Stimulated activated memory B cell treated with anti-CD40 and anti-IgM and Interleukin-4, amounts not matched to agents 10 μg/mL and 1 μg/mL and 100 μg/mL, for 72 hours (primary cell): Measurements from ENCODE around the gene RHOG.

ENCODE experiments used
- ATAC-seq: fragments of 150-1000 bp; cut with Tn5 transposase; 2 replicates; pipeline ENCODE4 v1.10.0; 2021
- H3K27ac Mint-ChIP-seq: one replicate; pipeline ENCODE4 v1.8.0; 2022; ENCODE audit warnings: mild to moderate bottlenecking, mixed read lengths
- H3K27me3 Mint-ChIP-seq: one replicate; pipeline ENCODE4 v1.8.0; 2022; ENCODE audit warnings: mixed read lengths
- H3K36me3 Mint-ChIP-seq: one replicate; pipeline ENCODE4 v1.8.0; 2022; ENCODE audit warnings: mixed read lengths
- H3K4me1 Mint-ChIP-seq: one replicate; pipeline ENCODE4 v1.8.0; 2022; ENCODE audit warnings: mixed read lengths
- H3K4me3 Mint-ChIP-seq: one replicate; pipeline ENCODE4 v1.8.0; 2022; ENCODE audit warnings: mild to moderate bottlenecking, moderate library complexity, mixed read lengths
- H3K9me3 Mint-ChIP-seq: one replicate; pipeline ENCODE4 v1.8.0; 2022; ENCODE audit warnings: mixed read lengths

RHOG gene

GRCh38 chr11:3831378-3832239, 9.2 kb downstream of the RHOG start:
- Mint-ChIP-seq H3K9me3 (no peaks in the 10 kb centered on the region), H3K4me3 (no peak overlapping the region), H3K4me1 (peaks cover 70% of the 10 kb centered on the region), H3K36me3 (peaks cover 61% of the 10 kb centered on the region), H3K27me3 (no peaks in the 10 kb centered on the region), H3K27ac (peak overlapping the region; percentile 85)
- peak; percentile 56 for ATAC-seq

- H3K36me3 Mint-ChIP-seq = peaks cover 67% of the 10 kb centered on the region
- no peaks in the 10 kb centered on the region for H3K27me3 Mint-ChIP-seq
- no peak for ATAC-seq
- H3K9me3 Mint-ChIP-seq = no peaks in the 10 kb centered on the region
- peak overlapping the region; percentile 85 for H3K27ac Mint-ChIP-seq
- H3K4me1 Mint-ChIP-seq = peaks cover 76% of the 10 kb centered on the region
- no peak overlapping the region for H3K4me3 Mint-ChIP-seq
These were observed 10.0 kb downstream of the RHOG start for GRCh38 chr11:3830730-3831129.

- ATAC-seq = no peak
- Mint-ChIP-seq H3K4me1 (peaks cover 76% of the 10 kb centered on the region), H3K4me3 (no peak overlapping the region), H3K9me3 (no peaks in the 10 kb centered on the region), H3K36me3 (peaks cover 67% of the 10 kb centered on the region), H3K27ac (no peak overlapping the region), H3K27me3 (no peaks in the 10 kb centered on the region)
These were observed 10.7 kb downstream of the RHOG start for GRCh38 chr11:3830088-3830487.

GRCh38 chr11:3827434-3828186, 13.1 kb downstream of the RHOG start:
- no peak overlapping the region for H3K4me3 Mint-ChIP-seq
- H3K36me3 Mint-ChIP-seq = peaks cover 58% of the 10 kb centered on the region
- no peaks in the 10 kb centered on the region for H3K27me3 Mint-ChIP-seq
- ATAC-seq = no peak
- no peak overlapping the region for H3K27ac Mint-ChIP-seq
- peaks cover 70% of the 10 kb centered on the region for H3K4me1 Mint-ChIP-seq
- no peaks in the 10 kb centered on the region for H3K9me3 Mint-ChIP-seq

- no peaks in the 10 kb centered on the region for H3K9me3 Mint-ChIP-seq
- peaks cover 61% of the 10 kb centered on the region for H3K4me1 Mint-ChIP-seq
- no peaks in the 10 kb centered on the region for H3K27me3 Mint-ChIP-seq
- no peak overlapping the region for H3K4me3 Mint-ChIP-seq
- ATAC-seq = no peak
- peak overlapping the region; percentile 55 for H3K27ac Mint-ChIP-seq
- peaks cover 55% of the 10 kb centered on the region for H3K36me3 Mint-ChIP-seq
These were observed 14.0 kb downstream of the RHOG start for GRCh38 chr11:3826721-3827120.

- Mint-ChIP-seq H3K27ac (peak overlapping the region; percentile 55), H3K4me3 (no peak overlapping the region), H3K27me3 (no peaks in the 10 kb centered on the region), H3K36me3 (peaks cover 44% of the 10 kb centered on the region), H3K9me3 (no peaks in the 10 kb centered on the region), H3K4me1 (peaks cover 50% of the 10 kb centered on the region)
- ATAC-seq = peak; percentile 18
These were observed 15.1 kb downstream of the RHOG start for GRCh38 chr11:3825473-3826154.

- Mint-ChIP-seq H3K36me3 (peaks cover 43% of the 10 kb centered on the region), H3K4me3 (no peak overlapping the region), H3K27ac (peak overlapping the region; percentile 55), H3K4me1 (peaks cover 49% of the 10 kb centered on the region), H3K9me3 (no peaks in the 10 kb centered on the region), H3K27me3 (no peaks in the 10 kb centered on the region)
- ATAC-seq = peak; percentile 83
These were observed 15.9 kb downstream of the RHOG start for GRCh38 chr11:3824714-3825472.

- H3K4me1 Mint-ChIP-seq = peaks cover 49% of the 10 kb centered on the region
- H3K36me3 Mint-ChIP-seq = peaks cover 43% of the 10 kb centered on the region
- H3K4me3 Mint-ChIP-seq = no peak overlapping the region
- no peak for ATAC-seq
- peak overlapping the region; percentile 55 for H3K27ac Mint-ChIP-seq
- H3K9me3 Mint-ChIP-seq = no peaks in the 10 kb centered on the region
- no peaks in the 10 kb centered on the region for H3K27me3 Mint-ChIP-seq
These were observed 16.8 kb downstream of the RHOG start for GRCh38 chr11:3823762-3824506.

GRCh38 chr11:3823303-3823702, 17.5 kb downstream of the RHOG start:
- Mint-ChIP-seq H3K9me3 (no peaks in the 10 kb centered on the region), H3K4me3 (no peak overlapping the region), H3K27me3 (no peaks in the 10 kb centered on the region), H3K27ac (peak overlapping the region; percentile 55), H3K4me1 (peaks cover 49% of the 10 kb centered on the region), H3K36me3 (peaks cover 43% of the 10 kb centered on the region)
- ATAC-seq = no peak

- H3K27ac Mint-ChIP-seq = no peak overlapping the region
- peaks cover 40% of the 10 kb centered on the region for H3K4me1 Mint-ChIP-seq
- no peaks in the 10 kb centered on the region for H3K27me3 Mint-ChIP-seq
- no peak for ATAC-seq
- no peak overlapping the region for H3K4me3 Mint-ChIP-seq
- peaks cover 37% of the 10 kb centered on the region for H3K36me3 Mint-ChIP-seq
- no peaks in the 10 kb centered on the region for H3K9me3 Mint-ChIP-seq
These were observed 18.4 kb downstream of the RHOG start for GRCh38 chr11:3822312-3822711.

GRCh38 chr11:3820971-3821370, 19.8 kb downstream of the RHOG start:
- no peak for ATAC-seq
- H3K27me3 Mint-ChIP-seq = no peaks in the 10 kb centered on the region
- H3K36me3 Mint-ChIP-seq = peaks cover 27% of the 10 kb centered on the region
- H3K4me1 Mint-ChIP-seq = peaks cover 27% of the 10 kb centered on the region
- no peak overlapping the region for H3K4me3 Mint-ChIP-seq
- H3K27ac Mint-ChIP-seq = no peak overlapping the region
- H3K9me3 Mint-ChIP-seq = no peaks in the 10 kb centered on the region

GRCh38 chr11:3817181-3817800, 23.5 kb downstream of the RHOG start:
- Mint-ChIP-seq H3K27ac (no peak overlapping the region), H3K4me1 (no peaks in the 10 kb centered on the region), H3K27me3 (no peaks in the 10 kb centered on the region), H3K4me3 (no peak overlapping the region), H3K36me3 (peaks cover 12% of the 10 kb centered on the region), H3K9me3 (no peaks in the 10 kb centered on the region)
- no peak for ATAC-seq

- Mint-ChIP-seq H3K27ac (no peak overlapping the region), H3K27me3 (no peaks in the 10 kb centered on the region)
These were observed 24.1 kb downstream of the RHOG start for GRCh38 chr11:3816673-3817072.

GRCh38 chr11:3815845-3816244, 24.9 kb downstream of the RHOG start:
- no peaks in the 10 kb centered on the region for H3K4me1 Mint-ChIP-seq
- no peaks in the 10 kb centered on the region for H3K27me3 Mint-ChIP-seq
- no peak overlapping the region for H3K27ac Mint-ChIP-seq
- peaks cover 12% of the 10 kb centered on the region for H3K36me3 Mint-ChIP-seq
- no peak for ATAC-seq
- H3K4me3 Mint-ChIP-seq = no peak overlapping the region
- no peaks in the 10 kb centered on the region for H3K9me3 Mint-ChIP-seq

More at GRCh38 chr11:3816673-3817072, 24.1 kb downstream of the RHOG start:
- Mint-ChIP-seq H3K4me3 (no peak overlapping the region), H3K9me3 (no peaks in the 10 kb centered on the region), H3K36me3 (peaks cover 12% of the 10 kb centered on the region), H3K4me1 (no peaks in the 10 kb centered on the region)
- ATAC-seq = no peak
